Testis (tissue), 2 donors: ENCODE data around the gene EMC8.

Source experiments
- POLR2A ChIP-seq: fragments of 450-650 bp; IDR thresholded peaks from one replicate; pipeline ENCODE4 v1.6.1; 2017; ENCODE audit warnings: antibody characterized with exemption, mild to moderate bottlenecking, moderate library complexity
- TF ChIP-seq, protein P1 (sequence below), 3 experiments: fragments of 450-650 bp in 2 of 3; fragments of 200-600 bp in 1 of 3; sonication (generic) in 1 of 3; IDR thresholded peaks; one replicate each; pipeline ENCODE4 v1.5.1; 2016 to 2019; ENCODE audit warnings: antibody characterized with exemption in 3 of 3, mild to moderate bottlenecking in 2 of 3, moderate library complexity in 1 of 3

DNA sequence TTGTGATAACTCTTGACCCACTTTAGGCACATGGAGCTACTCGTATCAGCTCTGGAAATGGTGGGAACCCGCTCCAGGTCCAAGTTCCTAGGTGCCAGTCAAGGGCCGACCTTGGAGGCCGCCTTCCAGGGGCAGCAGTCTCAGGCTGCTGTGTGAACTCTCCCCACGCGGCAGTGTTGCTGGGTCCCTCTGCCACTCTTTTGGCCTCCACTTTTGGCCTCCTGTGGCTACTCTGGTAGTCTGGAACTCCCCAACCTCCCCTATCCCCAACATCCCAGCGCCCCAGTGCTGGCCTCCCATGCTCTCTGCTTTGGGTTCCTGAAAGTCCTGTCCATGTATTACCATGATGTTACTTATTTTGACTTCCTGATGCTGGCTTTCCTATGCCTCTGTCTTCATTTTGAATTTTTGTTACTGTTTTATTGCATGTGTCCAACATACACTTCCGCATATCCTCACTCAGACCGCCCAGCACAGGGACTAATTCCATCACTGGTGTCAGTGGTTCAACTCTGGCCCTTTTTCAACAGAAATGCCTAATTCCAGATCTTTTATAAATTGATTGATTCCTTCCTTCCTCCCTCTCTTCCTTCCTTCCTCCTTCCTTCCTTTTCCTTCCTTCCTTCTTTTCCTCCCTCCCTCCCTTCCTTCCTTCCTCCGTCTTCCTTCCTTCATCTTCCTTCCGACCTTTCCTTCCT, 44.3 kb upstream of the EMC8 start:
- TF ChIP-seq, protein P1, sequence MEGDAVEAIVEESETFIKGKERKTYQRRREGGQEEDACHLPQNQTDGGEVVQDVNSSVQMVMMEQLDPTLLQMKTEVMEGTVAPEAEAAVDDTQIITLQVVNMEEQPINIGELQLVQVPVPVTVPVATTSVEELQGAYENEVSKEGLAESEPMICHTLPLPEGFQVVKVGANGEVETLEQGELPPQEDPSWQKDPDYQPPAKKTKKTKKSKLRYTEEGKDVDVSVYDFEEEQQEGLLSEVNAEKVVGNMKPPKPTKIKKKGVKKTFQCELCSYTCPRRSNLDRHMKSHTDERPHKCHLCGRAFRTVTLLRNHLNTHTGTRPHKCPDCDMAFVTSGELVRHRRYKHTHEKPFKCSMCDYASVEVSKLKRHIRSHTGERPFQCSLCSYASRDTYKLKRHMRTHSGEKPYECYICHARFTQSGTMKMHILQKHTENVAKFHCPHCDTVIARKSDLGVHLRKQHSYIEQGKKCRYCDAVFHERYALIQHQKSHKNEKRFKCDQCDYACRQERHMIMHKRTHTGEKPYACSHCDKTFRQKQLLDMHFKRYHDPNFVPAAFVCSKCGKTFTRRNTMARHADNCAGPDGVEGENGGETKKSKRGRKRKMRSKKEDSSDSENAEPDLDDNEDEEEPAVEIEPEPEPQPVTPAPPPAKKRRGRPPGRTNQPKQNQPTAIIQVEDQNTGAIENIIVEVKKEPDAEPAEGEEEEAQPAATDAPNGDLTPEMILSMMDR (IDR thresholded peaks at IDR 0.05) = no peak
- no peak for TF ChIP-seq POLR2A
